HG03457 (cell line): Measurements from ENCODE around the gene UBR1.
A peak's percentile ranks its signal among the peaks of the same experiment; 100 is the strongest.
"Not testable (repeated sequence)": the region's sequence is repeated elsewhere in the genome, so short reads cannot be mapped to it uniquely, and the experiment has no call there.

ENCODE experiments used
- ATAC-seq: cut with Tn5 transposase; IDR thresholded peaks from one replicate; pipeline ENCODE4 v1.9.1; 2021; ENCODE audit warnings: moderate number of reproducible peaks; ENCODE audit not compliant: unreplicated experiment

UBR1 gene

DNA sequence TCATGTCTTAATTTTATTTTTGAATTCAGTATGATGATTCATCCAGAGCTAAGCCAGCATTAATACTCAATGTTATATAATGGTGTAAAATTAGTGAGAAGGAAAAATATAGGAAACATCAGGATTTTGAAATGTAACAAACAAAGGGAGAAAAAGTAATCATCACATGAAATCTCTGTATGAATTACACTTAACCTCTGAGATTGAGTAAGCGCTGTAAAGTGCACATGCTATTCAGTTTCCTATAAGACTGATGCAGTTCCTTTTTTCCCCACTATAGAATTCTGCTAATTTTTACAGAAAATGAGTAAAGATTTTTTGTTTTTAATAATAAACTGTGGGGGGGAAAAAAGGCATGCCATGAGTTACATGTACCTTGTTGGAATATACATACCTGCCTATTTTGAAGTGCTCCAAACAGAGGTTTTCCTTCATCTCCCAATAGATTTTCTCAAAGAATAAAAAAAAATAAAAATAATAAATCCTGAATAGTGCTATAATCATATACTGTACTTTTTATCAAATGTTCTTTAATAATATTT lies 121.3 kb downstream of the UBR1 start:
- ATAC-seq, result no peak

DNA sequence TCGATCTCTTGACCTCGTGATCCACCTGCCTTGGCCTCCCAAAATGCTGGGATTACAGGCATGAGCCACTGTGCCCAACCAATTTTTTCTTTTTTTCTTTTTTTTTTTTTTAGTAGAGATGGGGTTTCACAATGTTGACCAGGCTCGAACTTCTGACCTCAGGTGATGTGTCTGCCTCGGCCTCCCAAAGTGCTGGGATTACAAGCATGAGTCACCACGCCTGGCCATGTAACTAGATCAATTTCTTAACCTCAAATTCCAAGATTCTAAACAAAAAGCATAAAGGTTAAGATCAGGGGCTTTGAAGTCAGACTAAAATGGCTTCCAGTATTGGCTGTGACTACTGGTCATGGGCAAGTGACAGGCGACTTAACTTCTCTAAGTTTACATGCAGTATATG lies 126.7 kb downstream of the UBR1 start:
- not testable (repeated sequence) for ATAC-seq

DNA sequence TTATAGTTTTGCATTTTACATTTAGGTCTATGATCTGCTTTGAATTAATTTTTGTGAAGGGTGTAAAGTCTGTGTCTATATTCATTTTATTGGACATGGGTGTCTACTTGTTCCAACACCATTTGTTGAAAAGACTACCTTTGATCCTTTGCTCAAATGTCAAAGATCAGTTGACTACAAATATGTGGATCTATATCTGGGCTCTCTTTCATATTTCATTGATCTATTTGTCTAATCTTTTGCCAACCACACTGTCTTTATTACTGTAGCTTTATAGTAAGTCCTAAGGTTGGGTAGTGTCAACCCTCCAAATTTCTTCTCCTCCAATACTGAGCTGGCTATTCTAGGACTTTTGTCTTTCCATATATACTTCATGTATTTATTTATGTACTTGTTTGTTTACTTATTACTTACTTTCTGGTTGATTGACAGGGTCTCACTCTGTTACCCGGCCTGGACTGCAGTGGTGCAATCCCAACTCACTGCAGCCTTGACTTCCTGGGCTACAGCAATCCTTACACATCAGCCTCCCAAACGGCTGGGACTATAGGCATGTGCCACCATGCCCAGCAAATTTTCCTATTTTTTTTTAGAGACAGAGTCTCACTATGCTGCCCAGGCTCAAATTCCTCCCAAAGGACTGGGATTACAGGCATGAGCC lies 131.5 kb downstream of the UBR1 start:
- ATAC-seq, result no peak

DNA sequence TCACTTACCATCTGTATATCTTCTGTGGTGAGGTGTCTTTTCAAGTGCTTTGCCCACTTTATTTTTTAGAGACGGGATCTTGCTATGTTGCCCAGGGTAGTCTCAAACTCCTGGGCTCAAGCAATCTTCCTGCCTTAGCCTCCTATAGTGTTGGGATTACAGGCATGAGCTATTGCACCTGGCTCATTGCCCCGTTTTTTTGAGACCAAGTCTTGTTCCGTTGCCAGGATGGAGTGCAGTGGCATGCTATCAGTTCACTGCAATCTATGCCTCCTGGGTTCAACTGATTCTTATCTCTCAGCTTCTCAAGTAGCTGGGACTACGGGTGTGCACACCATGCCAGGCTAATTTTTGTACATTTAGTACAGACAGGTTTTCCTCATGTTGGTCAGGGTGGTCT lies 132.7 kb downstream of the UBR1 start:
- ATAC-seq, result no peak

DNA sequence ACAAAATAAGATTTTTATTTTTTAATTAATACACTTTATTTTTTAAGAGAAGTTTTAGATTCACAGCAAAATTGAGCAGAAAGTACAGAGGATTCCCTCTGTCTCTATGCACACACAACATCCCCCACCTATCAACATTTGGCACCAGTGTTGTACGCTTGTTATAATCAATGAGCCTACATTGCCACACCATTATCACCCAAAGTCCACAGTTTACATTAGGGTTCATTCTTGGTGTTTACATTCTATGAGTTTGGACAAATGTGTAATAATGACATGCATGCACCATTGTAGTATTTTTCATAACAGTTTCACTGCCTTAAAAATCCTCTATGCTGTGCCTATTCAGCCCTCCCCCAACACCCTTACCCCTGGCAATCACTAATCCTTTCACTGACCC lies 134.0 kb downstream of the UBR1 start:
- ATAC-seq, result no peak

DNA sequence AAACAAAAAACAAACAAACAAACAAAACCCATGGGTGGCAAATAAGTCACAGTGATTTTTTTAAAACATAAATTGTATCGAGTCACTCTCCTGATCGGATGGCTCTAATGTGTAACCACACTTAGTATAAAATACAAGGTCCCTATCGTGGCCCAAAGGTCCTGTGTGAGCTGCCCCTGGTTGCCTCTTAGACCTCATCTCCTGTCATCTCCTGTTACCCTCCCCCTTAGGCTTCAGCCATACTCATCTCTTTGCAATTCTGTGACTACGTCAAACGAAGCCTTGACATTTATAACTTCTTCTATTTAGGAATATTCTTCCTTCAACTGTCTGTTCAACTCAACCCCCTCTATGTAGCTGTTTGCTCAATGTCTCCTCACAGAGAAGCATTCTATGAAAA lies 141.4 kb downstream of the UBR1 start:
- ATAC-seq, result no peak

DNA sequence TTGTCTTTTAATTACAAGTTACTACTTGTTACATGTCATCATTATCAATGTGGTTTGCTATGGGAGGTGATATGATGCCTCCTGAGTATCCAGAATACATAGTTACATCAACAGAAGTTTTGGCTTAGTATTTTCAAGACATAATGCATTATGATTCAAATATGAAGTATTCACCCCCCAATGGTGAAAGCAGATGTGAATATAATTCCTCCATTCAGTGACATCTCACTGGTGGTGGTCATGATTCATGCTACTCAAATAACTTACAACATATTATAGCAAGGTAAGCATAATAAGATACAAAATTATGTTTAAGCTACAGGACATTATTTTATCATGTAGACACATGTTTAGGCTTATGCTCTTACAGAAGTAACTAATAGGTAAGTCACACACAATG lies 150.3 kb downstream of the UBR1 start:
- no peak for ATAC-seq

DNA sequence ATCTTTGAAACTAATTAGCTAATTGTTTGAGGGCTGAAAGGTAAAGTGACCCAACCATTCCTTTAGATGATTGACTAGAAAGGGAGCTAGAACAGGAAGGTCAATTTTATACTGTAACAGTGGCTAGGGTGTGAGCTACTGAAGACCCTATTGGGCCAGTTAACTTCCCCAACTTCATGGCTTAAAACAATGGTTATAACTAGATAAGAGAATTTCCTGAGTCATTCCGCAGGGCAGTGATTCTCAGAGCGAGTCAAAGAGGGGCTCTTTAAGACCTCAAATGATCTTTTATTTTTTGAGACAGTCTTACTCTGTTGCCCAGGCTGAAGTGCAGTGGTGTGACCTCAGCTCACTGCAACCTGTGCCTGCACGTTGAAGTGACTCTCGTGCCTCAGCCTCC lies 151.5 kb downstream of the UBR1 start:
- no peak for ATAC-seq

DNA sequence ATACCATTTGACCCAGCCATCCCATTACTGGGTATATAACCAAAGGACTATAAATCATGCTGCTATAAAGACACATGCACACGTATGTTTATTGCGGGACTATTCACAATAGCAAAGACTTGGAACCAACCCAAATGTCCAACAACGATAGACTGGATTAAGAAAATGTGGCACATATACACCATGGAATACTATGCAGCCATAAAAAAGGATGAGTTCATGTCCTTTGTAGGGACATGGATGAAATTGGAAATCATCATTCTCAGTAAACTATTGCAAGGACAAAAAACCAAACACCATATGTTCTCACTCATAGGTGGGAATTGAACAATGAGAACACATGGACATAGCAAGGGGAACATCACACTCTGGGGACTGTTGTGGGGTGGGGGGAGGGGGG lies 156.9 kb downstream of the UBR1 start:
- not testable (repeated sequence) for ATAC-seq

DNA sequence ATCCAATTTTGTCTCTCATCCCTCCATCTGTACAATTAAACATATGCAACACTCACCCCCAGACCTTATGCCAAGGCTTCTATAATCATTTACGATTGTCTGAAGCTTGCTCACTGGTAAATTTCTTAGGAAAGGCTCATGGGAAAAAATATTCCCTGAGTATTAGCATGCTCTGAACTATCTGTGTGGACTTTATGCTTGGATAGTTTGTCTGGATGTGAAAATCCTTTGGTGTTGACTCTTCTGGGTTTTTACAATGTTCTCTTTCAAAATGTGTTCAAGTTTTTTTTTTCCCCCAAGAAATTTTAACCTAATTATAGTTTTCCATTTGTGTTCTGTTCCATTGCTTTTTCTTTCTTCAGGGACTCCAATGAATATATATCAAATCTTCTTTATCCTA lies 165.3 kb downstream of the UBR1 start:
- no peak for ATAC-seq

DNA sequence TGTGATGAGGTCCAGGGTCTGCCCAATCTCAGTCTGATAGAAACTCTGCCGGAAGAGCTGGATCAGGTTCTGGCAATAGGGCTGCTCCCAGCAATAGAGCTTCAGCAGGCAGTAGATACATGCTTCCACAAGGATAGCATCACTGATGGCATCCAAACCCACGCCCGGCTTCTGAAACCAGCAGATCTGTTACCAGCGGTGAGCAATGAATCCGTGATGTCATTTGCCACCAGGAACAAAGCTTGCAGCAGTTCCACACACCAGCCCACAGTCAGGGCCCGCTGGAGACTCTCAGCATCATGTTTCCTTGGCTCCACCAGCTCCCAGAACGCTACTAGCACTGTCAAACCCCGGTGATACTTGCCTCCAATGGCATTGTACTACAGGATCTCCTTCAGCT lies 166.0 kb downstream of the UBR1 start:
- ATAC-seq, result no peak

DNA sequence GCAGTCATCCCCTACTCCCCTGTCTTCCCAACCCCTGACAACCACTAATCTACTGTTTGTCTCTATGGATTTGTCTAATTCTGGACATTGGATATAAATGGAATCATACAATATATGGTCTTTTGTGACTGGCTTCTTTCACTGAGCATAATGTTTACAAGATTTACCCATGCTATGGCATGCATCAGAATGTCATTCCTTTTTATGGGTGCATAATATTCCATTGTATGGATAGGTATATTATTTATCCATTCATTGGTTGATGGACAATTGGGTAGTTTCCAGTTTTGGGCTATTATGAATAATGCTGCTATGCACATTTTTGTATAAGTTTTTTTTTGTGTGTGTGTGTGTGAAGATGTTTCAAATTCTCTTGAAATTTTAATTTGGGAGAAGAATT lies 168.7 kb downstream of the UBR1 start:
- ATAC-seq, result no peak

DNA sequence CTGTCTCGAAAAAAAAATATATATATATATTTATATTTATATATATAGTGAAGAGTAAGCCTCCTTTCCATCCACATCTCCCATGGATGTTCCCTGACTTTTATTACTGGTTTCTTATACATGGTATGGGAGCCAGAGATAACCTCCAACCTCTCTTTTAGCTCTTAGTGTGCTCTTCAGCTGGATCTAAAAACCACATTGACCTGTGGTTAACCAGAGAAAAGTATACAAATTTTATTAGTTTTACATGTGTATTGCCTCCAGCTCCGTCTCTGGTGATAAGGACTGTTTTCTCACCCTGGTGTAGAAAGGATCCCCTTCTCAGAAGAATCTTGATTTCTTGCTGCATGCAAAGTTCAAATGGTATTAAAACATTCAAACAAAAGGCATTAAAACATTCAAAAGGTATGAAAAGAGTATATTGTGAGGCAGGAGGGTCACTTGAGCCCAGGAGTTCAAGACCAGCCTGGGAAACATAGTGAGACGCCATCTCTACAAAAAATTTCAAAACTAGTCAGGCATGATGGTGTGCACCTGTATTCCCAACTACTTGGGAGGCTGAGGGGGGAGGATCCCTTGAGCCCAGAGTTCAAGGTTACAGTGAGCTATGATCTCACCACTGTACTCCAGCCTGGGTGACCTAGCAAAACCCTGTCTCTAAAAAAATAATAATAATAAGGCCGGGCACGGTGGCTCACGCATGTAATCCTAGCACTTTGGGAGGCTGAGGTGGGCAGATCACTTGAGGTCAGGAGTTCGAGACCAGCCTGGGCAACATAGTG lies 171.8 kb downstream of the UBR1 start:
- no peak for ATAC-seq

DNA sequence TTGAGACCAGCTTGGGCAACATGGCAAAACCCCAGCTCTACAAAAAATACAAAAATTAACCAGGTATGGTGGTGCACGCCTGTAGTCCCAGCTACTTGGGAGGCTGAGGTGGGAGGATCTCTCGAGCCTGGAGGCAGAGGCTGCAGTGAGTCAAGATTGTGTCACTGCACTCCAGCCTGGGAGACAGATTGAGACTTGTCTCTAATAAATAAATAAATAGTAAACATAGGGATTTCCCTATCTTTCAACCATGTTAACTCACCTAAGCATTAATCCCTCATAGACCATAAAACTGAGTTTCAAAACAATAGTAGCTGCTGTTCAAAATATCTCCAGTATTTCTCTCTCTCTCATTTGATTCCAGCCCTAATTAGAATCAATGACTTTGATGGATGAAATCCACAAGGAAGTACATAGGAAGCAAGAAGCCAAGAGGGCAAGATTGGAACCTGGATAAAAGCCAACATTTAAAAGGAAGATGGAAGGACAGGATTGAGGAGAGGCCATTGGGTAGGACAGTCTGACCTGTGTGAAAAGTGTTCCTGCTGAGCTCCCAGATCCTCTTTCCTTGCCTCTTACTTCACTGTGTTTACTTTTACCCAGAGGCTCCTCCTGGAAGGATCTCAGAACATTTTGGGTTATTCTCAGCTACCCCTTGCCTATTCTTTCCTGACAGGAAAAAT lies 172.9 kb downstream of the UBR1 start:
- no peak for ATAC-seq

DNA sequence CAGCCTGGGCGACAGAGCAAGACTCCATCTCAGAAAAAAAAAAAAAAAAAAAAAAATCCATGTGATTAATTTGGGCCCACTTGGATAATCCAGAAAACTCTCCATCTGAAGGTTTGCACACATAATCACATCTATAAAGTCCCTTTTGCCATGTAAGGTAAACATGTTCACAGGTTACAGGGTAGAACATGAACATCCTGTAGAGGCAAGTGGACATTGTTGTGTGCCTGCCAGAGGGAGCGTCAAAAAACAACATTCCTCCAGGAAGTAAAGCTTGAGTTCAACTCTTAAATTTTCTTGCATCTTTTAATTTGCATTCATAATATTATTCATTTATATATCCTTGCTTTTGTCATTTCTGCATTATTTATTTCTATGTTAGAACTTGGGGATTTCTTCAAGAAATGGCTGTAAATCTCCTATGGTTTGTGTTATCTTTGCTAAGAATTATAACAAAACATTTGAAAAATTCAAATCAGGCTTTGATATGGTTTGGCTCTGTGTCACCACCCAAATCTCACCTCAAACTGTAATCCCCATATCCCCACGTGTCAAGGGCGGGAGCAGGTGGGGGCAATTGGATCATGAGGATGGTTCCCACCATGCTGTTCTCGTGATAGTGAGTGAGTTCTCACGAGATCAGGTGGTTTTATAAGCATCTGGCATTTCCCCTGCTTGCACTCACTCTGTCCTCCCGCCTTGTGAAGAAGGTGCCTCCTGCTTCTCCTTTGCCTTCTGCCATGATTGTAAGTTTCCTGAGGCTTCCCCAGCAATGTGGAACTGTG lies 173.9 kb downstream of the UBR1 start:
- no peak for ATAC-seq

DNA sequence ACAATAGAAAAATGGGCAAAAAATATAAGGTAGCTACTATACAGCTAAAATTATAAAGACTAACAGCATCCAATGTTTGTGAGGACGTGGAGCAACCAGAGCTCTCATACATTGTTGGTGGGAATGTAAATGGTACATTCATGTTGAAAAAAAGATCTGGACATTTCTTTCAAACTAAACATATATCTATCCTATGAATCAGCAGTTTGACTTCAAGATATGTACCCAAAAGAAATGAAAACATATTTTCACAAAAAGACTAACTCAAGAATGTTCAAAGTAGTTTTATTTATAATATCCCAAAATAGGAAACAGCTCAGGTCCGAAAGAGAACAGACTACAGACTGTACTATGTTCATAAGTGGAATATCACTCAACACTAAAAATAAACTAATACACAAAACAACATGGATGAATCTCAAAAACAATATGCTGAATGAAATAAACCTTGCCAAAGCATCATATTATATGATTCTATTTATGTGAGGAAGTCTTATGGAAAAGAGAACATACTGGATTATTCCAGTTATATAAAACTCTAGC lies 176.5 kb downstream of the UBR1 start:
- ATAC-seq, result no peak

DNA sequence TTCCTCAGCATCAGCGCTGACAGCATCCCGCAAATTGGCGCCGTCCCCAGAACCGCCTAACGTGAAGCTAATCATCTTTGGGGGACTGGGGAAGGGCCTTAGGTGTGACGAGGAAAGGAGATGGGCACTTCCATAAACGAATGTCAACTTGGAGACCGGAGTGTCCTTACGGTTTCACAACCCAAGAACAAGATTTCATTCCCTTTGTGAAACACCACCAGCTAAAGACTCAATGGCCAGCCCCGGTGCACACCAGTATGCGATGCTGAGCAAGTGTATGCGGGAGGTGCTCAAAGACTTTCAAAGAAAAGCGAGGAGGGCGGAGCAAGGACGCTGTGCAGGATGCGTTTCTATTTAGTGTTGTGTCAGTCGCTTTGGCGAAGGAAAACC lies 184.5 kb downstream of the UBR1 start:
- no peak for ATAC-seq

DNA sequence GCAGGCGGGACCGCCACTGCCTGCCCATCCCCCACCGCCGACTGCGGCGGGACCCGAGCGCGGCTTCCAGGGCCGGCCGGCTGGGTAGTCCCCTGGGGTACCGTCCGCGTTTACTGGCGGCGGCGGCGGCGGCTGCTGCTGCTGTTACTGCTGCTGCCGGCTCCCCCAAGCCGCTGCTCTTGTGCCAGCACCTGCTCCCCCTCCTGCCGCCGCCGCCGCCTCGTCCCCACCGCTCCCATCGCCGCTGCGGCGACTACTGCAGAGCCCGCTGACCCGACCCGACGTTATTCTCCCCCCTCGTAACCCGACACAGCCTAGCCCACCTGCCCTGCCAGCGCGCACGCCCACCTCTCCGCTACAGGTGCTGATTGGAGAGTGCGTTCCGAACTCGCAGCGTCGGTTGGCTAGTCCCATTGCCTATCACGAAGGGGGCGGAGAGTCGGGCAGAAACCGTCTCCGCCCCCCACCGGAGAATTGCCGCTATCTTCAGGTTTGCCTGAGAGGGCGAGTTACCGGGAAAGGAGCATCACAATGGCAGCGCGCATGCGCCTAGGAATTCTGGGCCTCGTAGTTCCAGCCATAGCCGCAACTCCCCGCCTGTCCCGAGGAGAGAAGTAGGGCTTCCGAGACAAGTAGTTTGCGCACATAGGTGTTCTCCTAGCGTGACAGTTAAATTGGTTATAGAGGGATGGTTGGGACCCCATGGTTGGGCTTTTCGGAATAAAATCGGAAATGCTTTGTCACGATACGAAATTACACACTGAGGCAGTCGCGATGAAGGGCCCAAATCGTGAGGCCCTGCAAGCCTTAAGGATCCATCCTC lies 185.1 kb downstream of the UBR1 start, which contains the start of gene TTBK2:
Gene TTBK2 (minus strand): TSS at position 260 of the 823 bp plus-strand sequence. CDS start 42,161 bp downstream, outside the sequence.
- ATAC-seq, result peak; percentile 78

DNA sequence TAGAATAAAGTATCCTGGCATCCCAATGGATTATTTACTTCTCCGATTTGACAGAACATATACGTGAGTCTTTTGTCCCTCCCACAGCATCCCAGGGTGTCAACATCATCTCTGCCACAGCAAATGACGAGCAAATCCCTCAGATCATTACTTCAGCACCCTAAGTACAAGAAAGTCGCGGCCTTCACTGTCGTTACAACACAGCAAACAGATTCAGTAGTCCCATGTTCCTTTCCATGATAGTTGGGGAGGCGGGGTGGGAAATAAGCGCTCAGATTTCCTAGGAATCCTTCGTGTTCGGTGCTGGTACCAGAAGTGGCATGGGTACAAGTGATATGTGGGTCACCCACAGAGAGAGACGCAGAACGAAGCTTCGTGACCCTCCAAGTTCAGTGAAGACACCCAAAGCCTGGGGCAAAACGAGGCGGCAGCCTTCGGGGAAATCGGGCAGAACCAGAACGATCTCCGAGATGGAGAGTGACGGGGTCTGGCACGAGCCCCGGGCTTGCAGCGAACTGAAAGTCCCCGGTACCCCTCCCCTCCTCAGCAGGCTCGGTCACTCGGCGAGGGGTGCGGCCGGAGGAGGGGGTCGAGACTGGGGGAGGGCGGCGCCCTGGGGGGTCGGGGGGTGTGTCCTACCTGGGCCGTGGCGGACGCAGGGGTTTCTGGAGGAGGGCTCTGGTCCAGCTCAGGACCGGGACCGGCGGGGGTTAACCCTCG lies 185.9 kb downstream of the UBR1 start:
- ATAC-seq, result peak; percentile 17
